ENCODE data around the gene SRRM2. TPM values are rescaled to one million over a fixed set of nuclear protein-coding genes. Genes with fewer than 3 reads are reported as not detected.
"Not testable (repeated sequence)": the region's sequence is repeated elsewhere in the genome, so short reads cannot be mapped to it uniquely, and the experiment has no call there.

SRRM2 gene
- total RNA-seq, 1 donor from 2014 or later: 963 TPM

GRCh38 chr16:2717383-2718263 is 34.8 kb upstream of the SRRM2 start:
- H3K27me3 Mint-ChIP-seq: peaks cover 2% of the 10 kb centered on the region
- no peak for ATAC-seq (ENCODE audit: low read depth)
- H3K36me3 Mint-ChIP-seq (ENCODE audit: low read depth): no peaks in the 10 kb centered on the region
- POLR2A ChIA-PET: no interaction called here
- no peak overlapping the region for H3K27ac Mint-ChIP-seq
- intact Hi-C loops (cut with micrococcal nuclease): no loop called here
- CTCF ChIA-PET: no interaction called here
- no peak overlapping the region for H3K4me3 Mint-ChIP-seq
- TF ChIP-seq, protein P1, sequence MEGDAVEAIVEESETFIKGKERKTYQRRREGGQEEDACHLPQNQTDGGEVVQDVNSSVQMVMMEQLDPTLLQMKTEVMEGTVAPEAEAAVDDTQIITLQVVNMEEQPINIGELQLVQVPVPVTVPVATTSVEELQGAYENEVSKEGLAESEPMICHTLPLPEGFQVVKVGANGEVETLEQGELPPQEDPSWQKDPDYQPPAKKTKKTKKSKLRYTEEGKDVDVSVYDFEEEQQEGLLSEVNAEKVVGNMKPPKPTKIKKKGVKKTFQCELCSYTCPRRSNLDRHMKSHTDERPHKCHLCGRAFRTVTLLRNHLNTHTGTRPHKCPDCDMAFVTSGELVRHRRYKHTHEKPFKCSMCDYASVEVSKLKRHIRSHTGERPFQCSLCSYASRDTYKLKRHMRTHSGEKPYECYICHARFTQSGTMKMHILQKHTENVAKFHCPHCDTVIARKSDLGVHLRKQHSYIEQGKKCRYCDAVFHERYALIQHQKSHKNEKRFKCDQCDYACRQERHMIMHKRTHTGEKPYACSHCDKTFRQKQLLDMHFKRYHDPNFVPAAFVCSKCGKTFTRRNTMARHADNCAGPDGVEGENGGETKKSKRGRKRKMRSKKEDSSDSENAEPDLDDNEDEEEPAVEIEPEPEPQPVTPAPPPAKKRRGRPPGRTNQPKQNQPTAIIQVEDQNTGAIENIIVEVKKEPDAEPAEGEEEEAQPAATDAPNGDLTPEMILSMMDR (IDR thresholded peaks at IDR 0.05): no peak
- no peak for DNase-seq
- H3K4me1 Mint-ChIP-seq: peaks cover 15% of the 10 kb centered on the region
- no peaks in the 10 kb centered on the region for H3K9me3 Mint-ChIP-seq

GRCh38 chr16:2719328-2720063 is 32.9 kb upstream of the SRRM2 start:
- no peak overlapping the region for H3K27ac Mint-ChIP-seq
- POLR2A ChIA-PET: interaction anchor here (1.0 to 1.1 kb wide), 2 partner anchors 37 to 564 kb away, joined by 3 read pairs; partner anchors contain the start of genes KCTD5 and TRAF7
- no peaks in the 10 kb centered on the region for H3K36me3 Mint-ChIP-seq (ENCODE audit: low read depth)
- H3K4me3 Mint-ChIP-seq: peak overlapping the region; percentile 52
- TF ChIP-seq, protein P1 (IDR thresholded peaks at IDR 0.05): no peak
- CTCF ChIA-PET: no interaction called here
- DNase-seq (no peak), ATAC-seq (ENCODE audit: low read depth) (no peak)
- peaks cover 15% of the 10 kb centered on the region for H3K4me1 Mint-ChIP-seq
- intact Hi-C loops (cut with micrococcal nuclease): no loop called here
- peaks cover 6% of the 10 kb centered on the region for H3K27me3 Mint-ChIP-seq
- H3K9me3 Mint-ChIP-seq: no peaks in the 10 kb centered on the region

GRCh38 chr16:2720064-2720457 is 32.4 kb upstream of the SRRM2 start, which contains the start of gene PRSS27:
Gene PRSS27, minus strand, starts transcription at chr16:2720224. Its CDS starts 64 bp downstream, at chr16:2720160.
- ATAC-seq (ENCODE audit: low read depth): no peak
- Mint-ChIP-seq H3K9me3 (no peaks in the 10 kb centered on the region), H3K36me3 (ENCODE audit: low read depth) (no peaks in the 10 kb centered on the region), H3K4me1 (peaks cover 13% of the 10 kb centered on the region), H3K27me3 (peaks cover 6% of the 10 kb centered on the region), H3K27ac (peak within 1 kb of the TSS; percentile 53), H3K4me3 (peak within 1 kb of the TSS; percentile 81)
- no peak for DNase-seq
- ChIA-PET CTCF (no interaction called here), POLR2A (interaction anchor here (1.1 kb wide), 1 partner anchor 38 kb away, joined by 3 read pairs; the partner anchor contains the start of gene KCTD5)
- intact Hi-C loops (cut with micrococcal nuclease): no loop called here
- TF ChIP-seq, protein P1 (IDR thresholded peaks at IDR 0.05): no peak

- Mint-ChIP-seq H3K27me3 (peaks cover 11% of the 10 kb centered on the region), H3K9me3 (no peaks in the 10 kb centered on the region), H3K36me3 (ENCODE audit: low read depth) (no peaks in the 10 kb centered on the region), H3K4me3 (peak overlapping the region; percentile 81), H3K27ac (peak overlapping the region; percentile 53), H3K4me1 (peaks cover 5% of the 10 kb centered on the region)
- TF ChIP-seq, protein P1 (IDR thresholded peaks at IDR 0.05): no peak
- DNase-seq (peak; percentile 87), ATAC-seq (ENCODE audit: low read depth) (peak; percentile 93)
- intact Hi-C loops (cut with micrococcal nuclease): loop anchor here (1.0 kb wide), 4 partner anchors 31 to 48 kb away; partner anchors contain the start of genes KCTD5 and SRRM2
- ChIA-PET POLR2A (interaction anchor here (0.7 to 1.1 kb wide), 2 partner anchors 38 to 39 kb away, joined by 3 to 8 read pairs; partner anchors contain the start of gene KCTD5), CTCF (no interaction called here)
Observed at GRCh38 chr16:2720719-2721633, 31.5 kb upstream of the SRRM2 start.

- POLR2A ChIA-PET: interaction anchor here (0.7 kb wide), 1 partner anchor 39 kb away, joined by 8 read pairs; no protein-coding TSS in a partner anchor
- H3K9me3 Mint-ChIP-seq; H3K4me1 Mint-ChIP-seq; ATAC-seq (ENCODE audit: low read depth); H3K27ac Mint-ChIP-seq; CTCF ChIA-PET; DNase-seq; H3K36me3 Mint-ChIP-seq (ENCODE audit: low read depth): not testable (repeated sequence)
- intact Hi-C loops (cut with micrococcal nuclease): loop anchor here (1.0 kb wide), 4 partner anchors 31 to 48 kb away; partner anchors contain the start of genes KCTD5 and SRRM2
- peaks cover 11% of the 10 kb centered on the region for H3K27me3 Mint-ChIP-seq
- peak overlapping the region; percentile 72 for H3K4me3 Mint-ChIP-seq
Observed at GRCh38 chr16:2721634-2722173, 30.7 kb upstream of the SRRM2 start.
